ENCODE data around the gene ADGB.
A peak's percentile ranks its signal among the peaks of the same experiment; 100 is the strongest.
"Not testable (repeated sequence)": the region's sequence is repeated elsewhere in the genome, so short reads cannot be mapped to it uniquely, and the experiment has no call there.

The ADGB gene

DNA sequence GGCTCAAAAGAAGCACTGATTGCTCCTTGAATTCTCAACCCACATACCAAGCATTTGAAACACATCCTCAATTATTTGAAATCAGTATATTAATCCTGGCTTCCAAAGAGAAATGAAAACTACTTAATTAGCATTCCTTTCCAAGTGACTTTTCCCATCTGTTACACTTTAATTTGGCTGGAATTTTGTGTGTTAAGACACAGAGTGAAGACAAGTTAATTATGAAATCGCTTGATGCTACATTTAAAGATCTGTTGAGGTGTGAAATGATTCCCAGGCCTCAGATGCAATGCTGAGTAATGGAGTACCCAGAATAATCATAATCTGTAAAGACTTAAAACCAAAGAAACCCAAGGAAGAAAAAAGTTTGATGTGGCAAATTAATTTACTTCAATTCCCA, 241.4 kb downstream of the ADGB start:
- Histone ChIP-seq H3K9me3 (ENCODE audit: control insufficient read depth, low read length) (no peaks in the 10 kb centered on the region), H3K27ac (ENCODE audit: insufficient read depth, low read depth, low read length, poor library complexity, severe bottlenecking) (no peak overlapping the region), H3K4me3 (ENCODE audit: insufficient read depth, low read depth, low read length) (no peak overlapping the region), H3K36me3 (ENCODE audit: control insufficient read depth, insufficient read depth, low read length) (no peaks in the 10 kb centered on the region), H3K27me3 (ENCODE audit: control insufficient read depth, insufficient read depth, low read length, poor library complexity, severe bottlenecking) (no peaks in the 10 kb centered on the region), H3K4me1 (ENCODE audit: control insufficient read depth, insufficient read depth, low read length) (no peaks in the 10 kb centered on the region)
- 86 to 100% methylated on average over 1 of the region's 1 CpG for WGBS, 2 experiments

- Histone ChIP-seq H3K36me3 (ENCODE audit: control insufficient read depth, insufficient read depth, low read length) (no peaks in the 10 kb centered on the region), H3K27me3 (ENCODE audit: control insufficient read depth, insufficient read depth, low read length, poor library complexity, severe bottlenecking) (no peaks in the 10 kb centered on the region), H3K27ac (ENCODE audit: insufficient read depth, low read depth, low read length, poor library complexity, severe bottlenecking) (no peak overlapping the region), H3K9me3 (ENCODE audit: control insufficient read depth, low read length) (no peaks in the 10 kb centered on the region), H3K4me3 (ENCODE audit: insufficient read depth, low read depth, low read length) (no peak overlapping the region), H3K4me1 (ENCODE audit: control insufficient read depth, insufficient read depth, low read length) (no peaks in the 10 kb centered on the region)
- WGBS, 2 experiments: 89 to 94% methylated on average over 3 of the region's 3 CpGs
These were observed 241.9 kb downstream of the ADGB start for GRCh38 chr6:146840641-146841040.

DNA sequence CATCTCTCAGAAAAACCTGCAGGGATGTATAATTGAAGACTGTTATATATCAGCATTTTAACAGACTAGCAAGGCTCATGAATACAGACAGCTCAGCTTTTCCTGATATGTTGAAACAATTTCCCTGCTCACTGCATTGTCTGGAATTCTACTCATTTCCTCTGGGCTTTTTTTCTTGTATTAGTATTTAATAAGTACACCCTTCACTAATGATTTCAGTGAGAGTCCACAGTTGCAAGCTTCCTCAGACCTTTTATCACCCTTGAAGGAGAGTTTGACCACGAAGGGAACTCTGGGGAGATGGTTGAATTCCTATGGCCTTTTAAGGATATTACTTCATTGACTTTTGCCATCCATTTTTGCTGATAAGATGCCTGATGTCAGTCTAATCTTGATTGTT, 248.7 kb downstream of the ADGB start:
- peaks cover 5% of the 10 kb centered on the region for H3K4me1 ChIP-seq (ENCODE audit: control insufficient read depth, insufficient read depth, low read length)
- H3K27me3 ChIP-seq (ENCODE audit: control insufficient read depth, insufficient read depth, low read length, poor library complexity, severe bottlenecking): no peaks in the 10 kb centered on the region
- no peak overlapping the region for H3K27ac ChIP-seq (ENCODE audit: insufficient read depth, low read depth, low read length, poor library complexity, severe bottlenecking)
- H3K9me3 ChIP-seq (ENCODE audit: control insufficient read depth, low read length): no peaks in the 10 kb centered on the region
- 100% methylated on average over 1 of the region's 1 CpG; no CpG with 5 or more reads in 1 of the 2 experiments for WGBS, 2 experiments
- no peaks in the 10 kb centered on the region for H3K36me3 ChIP-seq (ENCODE audit: control insufficient read depth, insufficient read depth, low read length)
- H3K4me3 ChIP-seq (ENCODE audit: insufficient read depth, low read depth, low read length): no peak overlapping the region

DNA sequence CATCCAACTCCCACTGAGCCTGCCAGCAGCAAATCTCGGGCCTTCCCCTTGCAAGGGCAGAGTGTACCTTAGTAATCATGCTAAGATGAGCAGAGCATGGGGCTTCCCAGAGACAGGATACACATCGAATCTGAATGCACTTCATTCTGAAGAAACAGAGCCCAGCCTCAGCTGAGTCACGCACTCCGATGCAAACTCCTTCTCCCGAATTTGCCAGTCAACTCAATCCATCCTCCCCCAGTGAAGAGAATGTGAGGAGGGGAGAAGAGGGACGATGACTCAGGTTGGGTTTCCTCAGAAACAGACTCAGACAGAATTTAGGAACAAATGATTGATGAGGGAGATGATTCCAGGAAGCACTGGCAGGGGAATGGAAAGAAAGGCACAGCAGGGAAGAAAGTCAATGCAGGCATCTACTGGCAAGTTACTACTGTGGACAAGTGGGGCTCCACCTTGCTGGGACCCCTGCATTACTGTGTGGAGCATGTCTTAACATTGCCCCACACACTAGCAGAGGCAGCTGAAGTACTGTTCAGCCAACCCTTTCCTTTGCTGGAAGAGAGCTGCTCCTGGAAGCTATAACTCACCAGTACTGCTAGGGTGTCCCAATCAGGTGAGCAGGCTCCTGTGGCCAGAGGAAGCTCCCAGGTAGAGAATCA, 251.6 kb downstream of the ADGB start:
- no peaks in the 10 kb centered on the region for H3K9me3 ChIP-seq (ENCODE audit: control insufficient read depth, low read length)
- H3K27ac ChIP-seq (ENCODE audit: insufficient read depth, low read depth, low read length, poor library complexity, severe bottlenecking): no peak overlapping the region
- H3K4me1 ChIP-seq (ENCODE audit: control insufficient read depth, insufficient read depth, low read length): peaks cover 5% of the 10 kb centered on the region
- H3K27me3 ChIP-seq (ENCODE audit: control insufficient read depth, insufficient read depth, low read length, poor library complexity, severe bottlenecking): no peaks in the 10 kb centered on the region
- H3K4me3 ChIP-seq (ENCODE audit: insufficient read depth, low read depth, low read length): no peak overlapping the region
- H3K36me3 ChIP-seq (ENCODE audit: control insufficient read depth, insufficient read depth, low read length): no peaks in the 10 kb centered on the region
- WGBS, 2 experiments: 60 to 79% methylated on average over 6 of the region's 6 CpGs

DNA sequence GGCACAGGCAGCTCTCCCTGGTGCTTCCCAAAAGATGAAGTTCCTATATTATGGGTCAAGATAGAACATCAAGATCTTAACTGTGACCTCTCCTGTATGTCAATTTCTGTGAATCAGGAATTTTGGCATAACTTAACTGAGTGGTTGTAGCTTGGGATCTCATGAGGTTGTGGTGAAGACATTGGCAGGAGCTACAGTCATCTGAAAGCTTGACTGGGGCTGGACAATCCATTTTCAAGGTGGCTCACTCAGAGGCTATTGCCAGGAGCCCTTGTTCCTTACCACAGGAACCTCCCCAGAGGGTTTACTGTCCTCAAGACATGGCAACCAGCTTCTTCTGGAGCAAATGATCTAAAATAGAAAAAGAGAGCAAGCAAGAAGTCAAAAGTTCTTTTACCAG, 252.2 kb downstream of the ADGB start:
- Histone ChIP-seq H3K4me1 (ENCODE audit: control insufficient read depth, insufficient read depth, low read length) (peaks cover 5% of the 10 kb centered on the region), H3K4me3 (ENCODE audit: insufficient read depth, low read depth, low read length) (no peak overlapping the region), H3K27ac (ENCODE audit: insufficient read depth, low read depth, low read length, poor library complexity, severe bottlenecking) (no peak overlapping the region), H3K9me3 (ENCODE audit: control insufficient read depth, low read length) (no peaks in the 10 kb centered on the region), H3K27me3 (ENCODE audit: control insufficient read depth, insufficient read depth, low read length, poor library complexity, severe bottlenecking) (no peaks in the 10 kb centered on the region), H3K36me3 (ENCODE audit: control insufficient read depth, insufficient read depth, low read length) (no peaks in the 10 kb centered on the region)

DNA sequence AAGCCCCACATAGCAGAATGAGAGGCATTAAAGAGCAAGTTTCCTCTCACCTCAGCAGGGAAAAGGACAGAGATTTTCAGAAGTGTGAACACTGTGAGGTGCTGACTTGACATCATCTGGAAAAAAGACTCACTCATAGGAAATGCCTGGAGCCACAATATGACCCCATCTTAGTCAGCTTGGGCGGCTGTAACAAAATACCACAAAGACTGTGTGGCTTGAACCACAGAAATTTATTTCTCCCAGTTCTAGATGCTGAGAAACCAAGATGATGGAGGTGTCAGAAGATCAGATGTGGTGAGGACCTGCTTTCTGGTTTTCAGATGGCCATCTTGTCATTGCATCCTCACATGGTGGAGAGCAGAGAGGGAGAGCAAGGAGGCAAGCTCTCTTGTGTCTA, 253.1 kb downstream of the ADGB start:
- no peaks in the 10 kb centered on the region for H3K27me3 ChIP-seq (ENCODE audit: control insufficient read depth, insufficient read depth, low read length, poor library complexity, severe bottlenecking)
- no peaks in the 10 kb centered on the region for H3K9me3 ChIP-seq (ENCODE audit: control insufficient read depth, low read length)
- H3K4me1 ChIP-seq (ENCODE audit: control insufficient read depth, insufficient read depth, low read length): peaks cover 5% of the 10 kb centered on the region
- H3K36me3 ChIP-seq (ENCODE audit: control insufficient read depth, insufficient read depth, low read length): no peaks in the 10 kb centered on the region
- H3K4me3 ChIP-seq (ENCODE audit: insufficient read depth, low read depth, low read length): no peak overlapping the region
- WGBS, 2 experiments: 93 to 100% methylated on average over 1 of the region's 1 CpG
- H3K27ac ChIP-seq (ENCODE audit: insufficient read depth, low read depth, low read length, poor library complexity, severe bottlenecking): no peak overlapping the region

DNA sequence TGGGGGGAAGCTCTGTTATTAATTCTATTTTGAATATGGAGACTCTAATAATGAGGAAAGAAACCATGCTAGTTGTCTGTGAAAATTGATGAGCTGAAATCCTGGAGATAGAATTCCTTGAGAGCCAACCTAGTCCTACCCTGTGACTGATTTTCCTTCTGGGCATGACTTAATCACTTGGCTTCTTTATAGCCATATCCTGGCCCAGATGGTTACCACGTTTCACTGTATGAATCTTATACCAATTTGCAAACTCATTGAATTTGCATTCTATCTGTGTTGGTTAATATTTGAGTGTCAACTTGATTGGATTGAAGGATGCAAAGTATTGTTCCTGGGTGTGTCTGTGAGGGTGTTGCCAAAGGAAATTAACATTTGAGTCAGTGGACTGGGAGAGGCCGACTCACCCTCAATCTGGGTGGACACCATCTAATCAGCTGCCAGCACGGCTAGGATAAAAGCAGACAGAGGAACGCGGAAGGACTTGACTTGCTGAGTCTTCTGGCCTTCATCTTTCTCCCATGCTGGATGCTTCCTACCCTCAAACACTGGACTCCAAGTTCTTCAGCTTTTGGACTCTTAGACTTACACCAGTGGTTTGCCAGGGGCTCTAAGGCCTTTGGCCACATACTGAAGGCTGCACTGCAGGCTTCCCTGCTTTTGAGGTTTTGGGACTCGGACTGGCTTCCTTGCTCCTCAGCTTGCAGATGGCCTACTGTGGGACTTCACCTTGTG, 255.9 kb downstream of the ADGB start:
- not testable (repeated sequence) for H3K27ac ChIP-seq (ENCODE audit: insufficient read depth, low read depth, low read length, poor library complexity, severe bottlenecking); H3K27me3 ChIP-seq (ENCODE audit: control insufficient read depth, insufficient read depth, low read length, poor library complexity, severe bottlenecking); H3K9me3 ChIP-seq (ENCODE audit: control insufficient read depth, low read length); H3K4me3 ChIP-seq (ENCODE audit: insufficient read depth, low read depth, low read length); H3K36me3 ChIP-seq (ENCODE audit: control insufficient read depth, insufficient read depth, low read length)
- WGBS, 2 experiments: 91 to 95% methylated on average over 6 of the region's 6 CpGs
- peaks cover 13% of the 10 kb centered on the region for H3K4me1 ChIP-seq (ENCODE audit: control insufficient read depth, insufficient read depth, low read length)

DNA sequence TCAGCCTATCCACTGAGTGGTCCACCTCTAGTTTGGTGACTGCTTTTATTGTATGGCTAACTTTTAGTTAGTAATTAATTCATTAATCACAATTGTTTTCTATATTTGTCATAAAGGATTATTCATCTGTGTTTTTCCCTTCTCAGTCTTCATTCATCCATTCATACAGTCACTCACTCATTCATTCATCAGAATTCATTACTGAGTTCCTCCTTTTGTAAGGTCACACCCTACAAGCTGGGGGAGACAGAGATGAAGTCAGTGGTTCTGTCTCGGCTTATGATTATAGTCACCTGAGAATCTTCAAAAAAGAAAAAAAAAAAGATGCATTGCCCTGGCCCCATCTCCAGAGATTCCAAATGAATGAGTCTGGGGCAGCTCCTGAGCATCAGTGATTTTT, 257.1 kb downstream of the ADGB start:
- WGBS, 2 experiments: 89 to 95% methylated on average over 1 of the region's 1 CpG
- Histone ChIP-seq H3K27ac (ENCODE audit: insufficient read depth, low read depth, low read length, poor library complexity, severe bottlenecking) (no peak overlapping the region), H3K4me1 (ENCODE audit: control insufficient read depth, insufficient read depth, low read length) (peaks cover 8% of the 10 kb centered on the region), H3K36me3 (ENCODE audit: control insufficient read depth, insufficient read depth, low read length) (no peaks in the 10 kb centered on the region), H3K9me3 (ENCODE audit: control insufficient read depth, low read length) (no peaks in the 10 kb centered on the region), H3K27me3 (ENCODE audit: control insufficient read depth, insufficient read depth, low read length, poor library complexity, severe bottlenecking) (no peaks in the 10 kb centered on the region), H3K4me3 (ENCODE audit: insufficient read depth, low read depth, low read length) (no peak overlapping the region)

DNA sequence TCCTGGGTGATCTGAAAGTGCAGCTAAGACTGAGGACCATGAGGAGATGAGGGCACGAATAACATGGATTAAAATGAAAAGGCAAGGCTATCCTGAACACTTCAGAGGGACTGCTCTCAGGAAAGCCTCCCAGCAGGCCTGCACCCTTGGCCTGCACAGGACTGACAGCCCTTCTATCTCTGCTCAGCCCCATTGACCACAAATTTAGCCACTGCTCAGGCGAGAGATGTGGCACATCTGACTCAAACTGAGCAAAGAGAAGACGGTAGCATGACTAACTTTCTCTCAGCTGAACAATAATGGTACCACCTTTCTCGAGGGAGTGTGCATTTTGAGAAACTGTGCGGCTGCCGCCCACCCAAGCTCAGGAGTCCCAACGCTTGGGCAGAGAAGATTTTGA, 257.5 kb downstream of the ADGB start:
- Histone ChIP-seq H3K27me3 (ENCODE audit: control insufficient read depth, insufficient read depth, low read length, poor library complexity, severe bottlenecking) (no peaks in the 10 kb centered on the region), H3K4me3 (ENCODE audit: insufficient read depth, low read depth, low read length) (no peak overlapping the region), H3K9me3 (ENCODE audit: control insufficient read depth, low read length) (no peaks in the 10 kb centered on the region), H3K36me3 (ENCODE audit: control insufficient read depth, insufficient read depth, low read length) (no peaks in the 10 kb centered on the region), H3K4me1 (ENCODE audit: control insufficient read depth, insufficient read depth, low read length) (peaks cover 8% of the 10 kb centered on the region), H3K27ac (ENCODE audit: insufficient read depth, low read depth, low read length, poor library complexity, severe bottlenecking) (no peak overlapping the region)
- 95% methylated on average over 7 of the region's 7 CpGs for WGBS, 2 experiments

DNA sequence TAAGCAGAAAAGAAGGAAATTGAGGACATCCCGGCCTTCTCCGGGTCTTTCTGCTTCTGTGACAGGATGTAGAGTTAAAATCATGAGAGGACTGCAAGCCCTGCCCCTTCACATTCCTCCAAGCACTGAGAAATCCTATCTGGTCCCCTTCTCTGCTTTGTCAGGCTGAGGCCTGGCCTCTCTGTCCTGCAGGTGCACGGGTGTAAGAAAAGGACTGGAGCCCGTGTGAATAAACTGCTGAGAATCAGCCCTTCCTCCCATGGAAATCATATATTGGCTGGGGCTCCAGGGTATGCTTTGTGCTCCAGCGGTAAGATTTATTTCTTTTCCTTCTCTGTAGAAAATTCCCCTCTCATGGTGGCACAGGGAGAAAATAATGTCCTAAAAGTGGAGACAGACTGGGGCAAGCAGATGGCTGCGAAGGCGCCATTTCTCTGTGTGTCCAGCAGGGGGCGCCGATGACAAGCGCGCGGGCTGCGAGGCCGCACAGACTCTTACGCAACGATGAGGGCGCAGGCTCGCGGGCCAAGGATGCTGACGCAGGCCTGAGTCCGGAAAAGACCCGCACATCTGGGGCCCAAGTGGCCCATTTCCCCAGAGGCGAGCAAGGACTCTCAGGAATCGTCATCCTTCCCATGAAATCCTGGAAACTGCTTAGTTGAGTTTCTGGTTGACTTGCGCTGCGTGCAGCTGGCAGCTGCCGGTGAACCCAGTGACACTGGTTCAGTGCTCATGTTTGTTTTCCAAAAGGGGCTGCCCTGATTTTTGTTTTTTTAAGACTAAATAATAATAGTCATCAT, 258.6 kb downstream of the ADGB start:
- no peaks in the 10 kb centered on the region for H3K9me3 ChIP-seq (ENCODE audit: control insufficient read depth, low read length)
- peak overlapping the region; percentile 40 for H3K4me3 ChIP-seq (ENCODE audit: insufficient read depth, low read depth, low read length)
- H3K36me3 ChIP-seq (ENCODE audit: control insufficient read depth, insufficient read depth, low read length): no peaks in the 10 kb centered on the region
- peaks cover 8% of the 10 kb centered on the region for H3K4me1 ChIP-seq (ENCODE audit: control insufficient read depth, insufficient read depth, low read length)
- no peak overlapping the region for H3K27ac ChIP-seq (ENCODE audit: insufficient read depth, low read depth, low read length, poor library complexity, severe bottlenecking)
- WGBS, 2 experiments: 15 to 16% methylated on average over 27 of the region's 27 CpGs
- H3K27me3 ChIP-seq (ENCODE audit: control insufficient read depth, insufficient read depth, low read length, poor library complexity, severe bottlenecking): no peaks in the 10 kb centered on the region
